ENCODE results near the gene SETBP1.
A peak's percentile ranks its signal among the peaks of the same experiment; 100 is the strongest.

The SETBP1 gene

DNA sequence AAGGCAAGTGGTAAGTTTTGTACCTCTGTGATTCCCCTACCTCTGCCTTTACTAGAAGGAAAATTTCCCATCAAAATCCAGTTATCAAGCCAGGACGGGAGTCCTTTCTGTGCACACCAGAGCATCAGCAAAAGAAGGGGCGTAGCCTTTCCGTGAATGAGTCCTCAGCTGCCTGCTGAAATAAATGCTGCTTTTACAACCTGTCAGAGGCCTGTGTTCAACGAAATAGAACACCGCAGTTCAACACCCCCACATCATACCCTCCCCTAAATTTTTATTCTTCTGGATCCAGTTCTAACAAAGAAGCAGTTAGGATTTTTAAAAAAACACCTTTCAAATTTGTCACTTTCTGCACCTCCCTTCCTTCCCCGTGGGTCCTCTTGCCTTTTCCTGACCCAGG is 135.8 kb downstream of the SETBP1 start:
- DNase-seq (ENCODE audit: low read depth in 2 of 2): no peak

DNA sequence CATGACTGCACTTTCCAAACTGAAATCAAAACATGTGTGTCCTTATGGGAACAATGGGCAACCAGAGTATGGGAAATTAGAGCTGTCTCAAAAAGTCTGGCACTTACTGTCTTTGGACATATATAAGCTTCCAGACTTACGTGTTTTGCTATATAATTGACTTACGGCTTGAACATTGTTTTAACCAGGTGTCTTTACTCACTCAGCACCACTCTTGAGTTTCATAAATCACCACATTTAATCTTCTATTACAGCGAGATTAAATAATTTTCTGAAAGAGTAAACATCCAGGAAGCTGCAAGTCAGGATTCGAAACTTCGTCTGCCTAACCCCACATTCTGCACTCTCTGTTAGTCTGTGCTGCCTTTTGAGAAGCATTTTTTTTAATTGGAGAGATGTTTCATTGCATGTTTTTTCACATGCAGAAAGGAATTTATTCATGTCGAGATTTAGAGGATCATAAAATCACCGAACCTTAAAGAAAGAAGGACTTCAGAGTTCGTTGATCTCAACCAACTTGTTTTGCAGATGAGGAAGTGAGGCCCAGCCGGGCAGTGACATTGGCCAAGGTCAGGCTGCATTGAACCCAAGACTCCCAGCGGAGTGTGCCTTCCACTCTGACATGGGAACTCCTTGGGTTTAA is 137.3 kb downstream of the SETBP1 start:
- no peak for DNase-seq (ENCODE audit: low read depth in 2 of 2)

DNA sequence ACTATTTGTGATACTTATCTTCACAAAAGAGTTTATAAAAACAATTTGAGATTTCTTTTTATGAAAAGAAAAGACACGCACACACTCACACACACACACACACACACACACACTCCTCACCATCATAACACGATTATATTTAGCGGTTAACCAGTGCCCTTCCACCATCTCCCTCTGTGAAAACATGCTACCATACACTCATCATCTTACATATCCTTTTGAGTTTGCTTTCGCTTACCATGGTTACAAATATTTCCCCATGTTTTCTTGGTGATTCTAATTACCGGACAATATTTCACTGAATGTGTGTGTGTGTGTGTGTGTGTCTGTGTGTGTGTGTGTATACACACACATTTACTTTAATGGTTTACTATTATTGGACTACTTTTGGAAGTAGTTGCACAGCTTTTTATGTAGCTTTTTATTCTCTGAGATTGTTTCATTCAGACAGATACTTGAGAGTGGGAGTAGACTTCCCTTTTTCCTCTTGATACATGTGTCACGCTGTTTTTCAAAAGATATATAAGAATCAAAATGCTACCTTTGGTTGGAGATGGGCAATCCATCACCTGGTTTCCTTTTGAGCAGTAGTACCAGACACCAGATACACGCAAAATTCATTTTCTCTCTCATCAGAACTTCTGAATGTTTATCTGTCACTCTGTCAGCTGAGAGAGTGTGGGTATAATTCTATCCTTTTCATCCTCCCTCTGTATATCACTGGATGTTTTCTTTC is 138.1 kb downstream of the SETBP1 start:
- DNase-seq (ENCODE audit: low read depth in 2 of 2): no peak

DNA sequence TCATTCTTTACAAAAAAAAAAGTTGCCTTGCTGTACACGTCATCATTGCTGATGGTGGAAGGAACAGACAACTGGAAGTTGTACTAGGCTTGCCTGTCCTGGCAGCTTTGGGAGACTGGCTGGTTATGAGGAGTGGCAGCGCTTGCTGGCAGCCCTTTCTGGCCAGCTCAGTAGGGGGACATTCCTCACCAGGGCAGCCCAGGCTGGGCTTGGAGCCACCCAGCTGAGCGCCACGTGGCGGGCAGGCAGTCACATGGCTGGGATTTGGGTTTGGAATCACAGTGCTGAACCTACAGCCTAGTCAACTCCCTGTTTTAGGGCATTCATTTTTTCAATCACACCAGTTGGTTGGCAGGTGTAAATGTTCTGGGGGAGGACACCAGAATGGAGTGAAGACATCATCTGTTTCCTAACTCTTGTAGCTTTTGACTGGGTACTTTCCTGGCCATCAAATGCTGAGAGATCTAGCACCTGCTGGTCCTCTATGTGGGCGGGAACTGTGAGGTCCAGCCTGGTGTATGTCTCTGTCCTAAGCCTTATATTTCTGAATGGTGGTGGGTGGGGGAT is 139.3 kb downstream of the SETBP1 start:
- no peak for DNase-seq (ENCODE audit: low read depth in 2 of 2)

DNA sequence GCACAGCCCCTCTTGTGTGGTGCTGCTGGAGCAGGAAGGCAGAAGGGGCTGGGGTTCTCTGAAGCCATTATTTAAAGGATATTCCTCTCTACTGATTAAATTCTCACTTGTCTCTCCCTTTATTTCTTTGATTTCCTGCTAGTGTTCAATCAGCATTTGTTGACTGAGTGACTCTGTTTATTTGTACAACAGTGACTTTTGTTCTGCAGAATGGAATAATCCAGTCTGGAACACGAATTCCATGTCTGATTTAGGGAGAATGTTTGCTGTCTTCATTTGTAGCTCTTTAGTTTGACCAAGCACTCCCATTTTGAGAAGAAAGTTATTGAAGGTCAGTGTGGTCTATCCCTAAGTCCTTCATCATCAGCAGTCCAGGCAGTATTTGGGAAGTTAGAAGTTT is 141.2 kb downstream of the SETBP1 start:
- no peak for DNase-seq (ENCODE audit: low read depth in 2 of 2)

DNA sequence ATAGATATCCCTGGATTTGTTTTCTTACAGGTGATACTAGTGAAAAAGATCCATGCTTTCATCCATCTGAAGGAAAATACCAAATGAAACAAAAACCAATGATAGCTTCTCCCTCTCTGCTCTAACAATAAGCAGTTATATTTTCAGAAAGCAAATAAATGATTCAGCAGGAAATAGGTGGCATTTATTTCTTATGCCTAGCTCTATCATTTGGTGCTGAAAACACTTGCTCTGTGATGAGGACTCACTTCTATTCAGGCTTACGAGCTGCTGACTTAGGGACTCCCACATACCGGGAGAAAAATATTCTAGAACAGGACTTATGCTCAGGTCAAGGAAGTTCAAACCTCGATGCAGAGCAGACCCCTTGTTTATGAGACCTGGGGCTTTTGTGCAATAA is 142.6 kb downstream of the SETBP1 start:
- DNase-seq (ENCODE audit: low read depth in 2 of 2): no peak

DNA sequence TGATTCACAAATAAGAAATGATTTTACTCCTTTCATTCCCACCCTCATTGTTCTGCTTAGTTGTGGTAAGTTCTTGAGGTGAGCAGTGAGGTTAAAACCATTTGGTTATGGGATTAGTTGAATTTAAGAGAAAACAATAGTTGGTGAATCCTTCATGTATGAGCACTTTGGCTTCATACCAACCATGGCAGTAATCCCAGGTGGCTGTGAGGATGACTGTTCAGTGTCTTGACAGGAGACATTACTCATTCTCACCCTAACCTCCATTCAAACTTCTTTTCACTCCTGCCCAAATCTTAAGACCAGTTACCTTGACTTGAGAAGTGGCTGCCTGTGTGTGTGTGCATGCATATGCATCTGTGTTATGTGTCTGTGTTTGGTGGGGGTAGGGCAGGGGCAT is 143.1 kb downstream of the SETBP1 start:
- DNase-seq (ENCODE audit: low read depth in 2 of 2): no peak

DNA sequence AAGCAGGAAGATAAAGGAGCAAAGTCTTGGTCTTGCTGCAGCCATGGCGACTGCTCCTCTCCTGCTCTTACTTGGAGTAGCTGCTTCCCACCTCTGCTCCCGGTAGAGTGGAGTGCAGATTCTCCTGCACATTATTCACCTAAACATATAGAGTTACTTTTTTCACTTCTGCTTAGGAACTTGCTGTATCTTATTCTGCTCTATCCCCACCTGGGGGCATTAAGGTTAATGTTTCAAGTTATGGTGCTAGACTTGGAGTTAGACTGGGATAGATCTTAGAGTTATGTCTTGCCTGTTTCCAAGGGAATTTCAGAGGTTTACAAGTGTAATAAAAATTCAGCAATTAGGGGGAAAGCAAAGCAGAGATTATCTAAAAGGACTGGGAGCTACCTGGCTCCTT is 144.2 kb downstream of the SETBP1 start:
- no peak for DNase-seq (ENCODE audit: low read depth in 2 of 2)

DNA sequence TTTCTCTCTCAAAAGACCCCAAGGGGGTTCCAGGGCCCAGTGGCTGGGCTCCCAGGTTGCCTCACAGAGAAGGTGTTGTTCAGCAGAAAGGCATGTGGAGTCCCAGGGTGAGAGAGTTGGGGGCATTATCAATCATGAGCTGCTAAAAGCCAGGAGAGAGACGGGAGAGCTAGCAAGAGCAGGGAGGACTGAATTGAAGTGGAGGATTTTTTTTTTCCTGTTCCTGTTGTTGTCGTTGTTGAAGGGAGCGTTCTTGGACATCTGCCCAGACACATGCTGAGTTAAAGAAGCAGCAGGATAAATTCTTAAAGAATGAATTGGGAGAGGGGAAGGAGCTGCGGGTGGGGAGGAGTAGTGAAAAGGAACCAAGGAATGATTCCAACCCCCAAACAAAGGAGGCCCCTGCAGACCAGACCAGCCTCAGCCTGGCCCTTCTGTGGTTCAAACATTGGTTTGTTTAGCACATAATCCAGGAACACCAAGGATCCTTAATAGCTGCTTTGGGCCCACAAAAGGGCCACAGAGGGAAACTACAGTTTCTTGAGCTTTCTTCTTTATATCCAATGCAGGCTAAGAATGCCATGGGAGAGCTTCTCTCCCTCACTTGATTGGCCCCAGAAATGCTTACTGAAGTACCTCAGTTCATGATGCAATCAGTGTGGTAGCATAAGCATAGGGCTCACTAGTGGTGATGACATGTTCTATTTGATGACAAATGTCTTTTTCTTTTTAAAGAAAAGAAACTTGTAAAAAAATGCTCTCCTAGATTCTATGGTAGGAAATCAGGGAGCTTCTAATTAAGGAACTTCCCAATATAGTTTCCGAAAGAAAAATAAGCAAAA is 146.0 kb downstream of the SETBP1 start:
- DNase-seq (ENCODE audit: low read depth in 2 of 2): no peak

DNA sequence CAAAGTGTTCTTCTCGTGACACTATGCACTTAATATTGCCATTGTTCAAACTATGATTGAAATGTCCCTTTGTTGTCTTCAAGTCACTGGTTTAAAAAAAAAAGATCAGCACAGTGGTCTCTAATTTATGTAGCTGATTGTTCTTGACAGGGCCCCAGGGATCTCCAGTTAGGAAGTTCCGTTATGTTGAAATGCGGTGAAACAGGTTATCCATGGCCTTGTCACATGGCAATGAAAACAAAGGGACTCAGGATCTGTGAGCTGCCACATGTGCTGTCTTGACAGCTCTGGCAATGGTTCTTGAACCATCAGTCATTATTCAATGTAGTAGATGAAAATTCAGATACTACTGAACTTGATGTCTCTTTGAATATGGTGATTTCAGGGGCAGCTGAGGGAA is 147.4 kb downstream of the SETBP1 start:
- no peak for DNase-seq (ENCODE audit: low read depth in 2 of 2)

DNA sequence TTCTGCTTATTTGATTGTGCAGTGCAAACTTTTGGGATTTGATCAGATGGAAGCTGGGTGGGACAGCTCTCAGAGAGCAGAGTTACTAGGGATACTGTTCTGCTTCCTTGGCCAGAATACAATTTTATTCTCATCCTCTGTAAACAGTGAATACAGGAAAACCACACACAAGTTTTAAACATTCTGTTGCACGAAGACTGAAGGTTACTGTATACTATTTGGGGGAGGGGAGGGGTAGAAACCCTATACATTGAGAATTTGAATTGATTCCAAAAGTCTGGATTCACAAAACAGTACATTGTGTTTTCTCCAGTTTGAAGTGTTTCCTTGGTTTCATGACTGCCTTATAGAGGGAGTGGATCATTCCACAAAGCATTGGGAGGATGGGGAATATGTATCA is 149.9 kb downstream of the SETBP1 start:
- DNase-seq (ENCODE audit: low read depth in 2 of 2): no peak

DNA sequence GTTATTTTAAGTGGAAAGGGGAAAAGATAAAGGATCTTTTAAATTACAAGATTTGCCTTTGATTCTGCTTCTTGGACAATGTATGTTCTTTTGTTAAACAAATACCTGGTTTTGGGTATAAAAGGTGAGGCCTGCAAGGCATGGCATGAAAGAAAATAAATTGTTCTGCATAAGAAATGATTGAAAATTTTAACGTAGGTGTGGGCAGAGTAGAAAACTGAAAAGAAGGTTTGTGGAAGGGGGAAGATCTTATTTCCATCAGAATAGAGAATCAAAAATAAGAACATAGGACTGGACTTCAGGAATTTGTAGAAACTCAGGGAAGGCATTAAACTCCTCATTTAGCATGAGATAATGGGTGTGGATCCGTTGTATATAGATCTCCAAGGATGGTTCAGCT is 153.1 kb downstream of the SETBP1 start:
- no peak for DNase-seq (ENCODE audit: low read depth in 2 of 2)

DNA sequence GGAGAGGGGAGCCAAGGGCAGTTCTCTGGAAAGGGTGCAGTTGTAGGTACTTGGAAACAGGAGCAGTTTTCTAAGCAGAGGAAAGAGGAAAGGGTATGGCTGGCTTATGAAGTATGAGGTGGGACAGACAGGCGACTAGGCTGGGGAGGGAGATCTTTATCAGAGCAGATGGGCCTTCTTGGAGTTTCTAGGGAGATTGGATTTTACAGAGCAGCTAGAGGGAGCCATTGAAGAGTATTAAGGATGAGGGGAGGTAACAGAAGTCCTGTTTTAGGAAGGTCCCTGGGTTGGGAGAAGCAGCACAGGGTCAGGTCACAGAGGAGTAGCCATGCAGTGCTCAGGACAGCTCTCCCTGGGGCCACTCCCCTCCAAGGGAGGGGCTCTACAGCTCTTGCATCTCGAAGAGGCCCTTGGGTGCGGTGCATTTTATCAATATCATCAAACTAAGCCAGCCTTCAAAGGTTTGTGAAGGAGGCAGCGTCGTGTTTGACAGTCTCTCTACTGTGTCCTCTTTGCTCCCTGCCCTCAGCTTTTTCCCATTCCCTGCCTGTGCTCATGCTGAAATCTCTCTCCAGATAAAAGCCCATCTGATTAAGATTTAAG is 154.3 kb downstream of the SETBP1 start:
- DNase-seq (ENCODE audit: low read depth in 2 of 2): no peak

DNA sequence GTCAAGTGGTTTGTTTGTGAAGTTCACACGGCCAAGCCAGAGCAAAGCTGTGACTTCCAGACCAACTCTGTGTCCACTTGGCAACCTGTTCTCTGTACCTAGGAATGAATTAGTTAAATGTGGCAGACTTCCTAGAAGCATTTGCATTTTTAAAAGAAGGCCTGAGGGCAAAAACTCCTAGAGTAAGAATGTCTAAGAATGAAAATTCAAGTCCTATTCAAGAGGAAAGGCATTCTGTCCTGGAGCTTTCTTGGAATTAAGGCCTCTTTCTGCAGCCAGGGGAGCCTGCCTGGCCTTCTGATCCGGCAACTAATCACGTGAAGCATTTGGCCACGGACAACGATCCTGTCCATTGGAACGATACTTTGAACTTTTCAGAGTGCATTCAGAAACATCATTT is 155.0 kb downstream of the SETBP1 start:
- DNase-seq (ENCODE audit: low read depth in 2 of 2): no peak

DNA sequence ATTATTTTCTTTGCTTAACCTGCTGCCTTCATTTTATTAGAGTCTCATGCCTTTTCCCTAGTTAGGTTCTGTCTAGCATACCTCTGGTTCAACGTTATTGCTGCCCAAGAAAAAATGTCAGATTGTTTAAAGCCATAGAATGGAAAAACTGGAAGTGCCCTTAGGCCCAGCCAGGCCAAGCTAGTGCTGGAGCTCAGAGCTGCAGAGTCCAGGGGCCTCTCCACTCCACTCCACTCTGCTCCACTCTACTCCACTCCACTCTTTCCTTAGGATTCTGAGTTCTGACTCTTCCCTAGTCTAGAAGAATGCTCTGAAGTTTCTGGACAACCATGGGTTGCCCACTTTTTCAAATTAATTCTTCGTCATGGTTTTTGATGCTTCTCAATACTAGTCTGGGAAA is 155.6 kb downstream of the SETBP1 start:
- no peak for DNase-seq (ENCODE audit: low read depth in 2 of 2)

DNA sequence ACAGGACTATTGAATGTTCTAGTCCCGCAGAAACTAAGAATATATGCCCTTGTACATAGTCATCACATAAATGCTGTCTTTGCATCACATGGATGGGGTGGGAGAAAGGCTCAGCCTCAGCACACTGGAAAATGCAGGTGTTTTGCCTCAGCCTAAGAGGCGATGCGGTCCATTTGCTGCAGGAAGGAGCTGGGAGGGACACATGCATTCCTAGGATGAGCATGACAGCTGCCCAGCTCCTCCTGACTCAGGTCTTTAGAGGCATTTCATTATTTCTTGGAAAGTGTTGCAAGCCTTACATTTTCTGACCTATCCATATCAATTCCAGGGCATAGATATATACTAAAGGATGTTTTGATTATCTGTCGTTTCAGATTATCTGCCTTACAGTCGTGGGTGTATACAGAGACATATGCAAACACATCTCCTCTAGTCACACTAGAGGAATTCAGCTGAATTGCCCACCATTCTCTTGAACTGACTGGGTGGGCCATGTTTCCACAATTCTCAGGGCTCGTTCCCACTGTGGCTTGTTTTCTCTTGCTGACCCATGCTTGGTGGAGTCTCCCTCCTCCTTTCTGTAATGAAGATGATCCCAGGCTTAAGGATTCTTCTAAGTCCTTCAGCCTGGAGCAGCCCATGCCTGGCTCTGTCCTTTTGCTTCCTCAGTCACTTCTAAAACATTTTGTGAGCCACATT is 156.9 kb downstream of the SETBP1 start:
- DNase-seq (ENCODE audit: low read depth in 2 of 2): no peak

DNA sequence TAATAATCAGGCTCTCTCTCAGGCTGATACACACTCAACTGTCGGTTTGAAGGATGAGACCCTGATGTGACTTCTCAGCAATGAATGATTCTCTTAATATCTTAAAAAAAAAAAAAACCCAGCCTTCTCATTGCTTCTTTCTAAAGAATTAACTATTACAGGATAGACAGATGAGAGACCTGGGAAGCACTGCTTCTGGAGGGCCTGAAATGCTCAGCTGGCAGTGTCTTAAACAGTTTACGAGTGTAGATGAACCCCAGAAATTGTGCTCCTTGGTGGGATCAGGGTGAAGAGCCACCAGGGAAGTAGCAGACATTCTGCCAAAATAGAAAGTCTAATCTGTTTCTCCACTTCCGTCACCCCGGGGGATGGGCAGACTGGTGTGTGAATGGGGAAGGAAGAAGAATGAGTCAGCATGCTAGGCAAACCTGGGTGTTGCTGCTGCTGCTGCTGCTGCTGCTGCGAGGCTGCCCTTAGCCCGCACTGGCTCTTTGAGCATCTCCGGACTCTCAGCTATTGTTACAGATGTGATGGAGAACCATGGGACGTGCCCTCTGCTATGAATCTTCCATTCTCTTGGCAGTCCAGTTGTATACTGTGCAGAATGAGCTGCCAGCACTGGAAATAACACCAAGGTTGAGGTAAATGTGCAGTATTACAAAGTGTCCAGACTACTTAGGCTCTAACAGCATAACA is 158.4 kb downstream of the SETBP1 start:
- DNase-seq (ENCODE audit: low read depth in 2 of 2): peak; percentile 27 to 52

DNA sequence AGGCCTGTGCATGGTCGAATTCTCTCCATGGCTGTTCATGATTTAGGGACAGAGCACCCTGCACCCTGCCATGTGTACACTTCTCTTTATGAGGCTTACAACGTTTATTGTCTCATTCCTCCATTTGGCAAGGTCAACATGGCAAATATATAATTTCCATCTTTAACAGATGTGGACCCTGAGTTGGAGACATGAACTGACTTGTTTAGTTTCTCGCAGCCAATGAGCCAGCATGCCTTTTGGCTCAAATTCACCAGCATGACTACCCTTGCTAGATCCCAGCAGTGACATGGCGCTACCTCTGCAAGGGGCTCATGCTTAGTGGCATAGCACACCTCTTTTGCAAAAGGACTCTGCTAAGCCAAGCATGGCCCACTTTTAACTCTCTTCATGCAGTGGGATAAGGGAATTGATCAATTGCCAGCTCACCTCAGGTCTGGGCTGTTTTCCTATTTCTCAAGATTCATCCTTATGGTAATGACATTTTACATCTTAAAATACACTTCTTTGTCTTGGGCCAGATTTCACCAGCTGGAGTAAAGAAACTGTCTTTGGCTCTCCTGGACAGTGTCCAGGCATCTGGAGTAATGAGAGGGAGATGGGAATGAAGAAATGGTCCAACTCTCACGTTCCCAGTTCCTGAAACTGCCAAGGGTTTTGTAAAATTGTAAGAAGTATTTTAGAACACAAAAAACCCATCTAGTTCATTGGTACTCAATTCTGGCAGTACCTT is 159.5 kb downstream of the SETBP1 start:
- no peak for DNase-seq (ENCODE audit: low read depth in 2 of 2)

DNA sequence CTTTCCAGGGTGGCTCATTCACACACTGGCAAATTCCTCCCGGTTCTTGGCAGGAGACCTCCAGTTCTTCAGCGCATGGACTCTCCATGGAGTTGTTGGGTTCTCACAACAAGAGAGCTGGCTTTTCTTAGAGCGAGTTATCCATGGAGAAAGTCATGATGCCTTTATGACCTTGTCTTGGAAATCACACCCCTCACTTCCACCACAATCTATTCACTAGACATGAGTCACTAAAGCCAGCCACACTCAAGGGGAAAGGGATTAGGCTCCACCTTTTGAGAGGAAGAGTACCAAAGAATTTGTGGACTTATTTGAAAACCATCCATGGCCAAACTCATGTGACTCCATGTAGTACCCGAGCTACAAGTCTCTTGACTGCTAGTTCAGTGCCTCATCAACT is 160.5 kb downstream of the SETBP1 start:
- no peak for DNase-seq (ENCODE audit: low read depth in 2 of 2)
